Nephron progenitor cell (in vitro differentiated cells): ENCODE data around the gene CAMTA1.

Experiments
- DNase-seq: peaks from one replicate; pipeline ENCODE4 v3.0.0; 2021
- H3K27ac Mint-ChIP-seq: 2 replicates; pipeline ENCODE4 v1.8.0; 2021; ENCODE audit warnings: mild to moderate bottlenecking, moderate library complexity, mixed read lengths
- H3K27me3 Mint-ChIP-seq: 2 replicates; pipeline ENCODE4 v1.8.0; 2021; ENCODE audit warnings: mild to moderate bottlenecking, low read depth, mixed read lengths; ENCODE audit not compliant: poor library complexity
- H3K36me3 Mint-ChIP-seq: 2 replicates; pipeline ENCODE4 v1.8.0; 2021; ENCODE audit warnings: low read depth, mixed read lengths
- H3K4me1 Mint-ChIP-seq: 2 replicates; pipeline ENCODE4 v1.8.0; 2021; ENCODE audit warnings: mixed read lengths
- H3K4me3 Mint-ChIP-seq: 2 replicates; pipeline ENCODE4 v1.8.0; 2021; ENCODE audit warnings: mild to moderate bottlenecking, moderate library complexity, mixed read lengths
- H3K9me3 Mint-ChIP-seq: 2 replicates; pipeline ENCODE4 v1.8.0; 2021; ENCODE audit warnings: mild to moderate bottlenecking, moderate library complexity, mixed read lengths
- TF ChIP-seq, protein P1 (sequence below): fragments of 200-600 bp; sonication (generic); IDR thresholded peaks from 2 replicates; pipeline ENCODE4 v1.5.0; 2021; ENCODE audit warnings: antibody characterized with exemption

CAMTA1 gene

GRCh38 chr1:7174980-7175906 is 390.0 kb downstream of the CAMTA1 start:
- TF ChIP-seq, protein P1, sequence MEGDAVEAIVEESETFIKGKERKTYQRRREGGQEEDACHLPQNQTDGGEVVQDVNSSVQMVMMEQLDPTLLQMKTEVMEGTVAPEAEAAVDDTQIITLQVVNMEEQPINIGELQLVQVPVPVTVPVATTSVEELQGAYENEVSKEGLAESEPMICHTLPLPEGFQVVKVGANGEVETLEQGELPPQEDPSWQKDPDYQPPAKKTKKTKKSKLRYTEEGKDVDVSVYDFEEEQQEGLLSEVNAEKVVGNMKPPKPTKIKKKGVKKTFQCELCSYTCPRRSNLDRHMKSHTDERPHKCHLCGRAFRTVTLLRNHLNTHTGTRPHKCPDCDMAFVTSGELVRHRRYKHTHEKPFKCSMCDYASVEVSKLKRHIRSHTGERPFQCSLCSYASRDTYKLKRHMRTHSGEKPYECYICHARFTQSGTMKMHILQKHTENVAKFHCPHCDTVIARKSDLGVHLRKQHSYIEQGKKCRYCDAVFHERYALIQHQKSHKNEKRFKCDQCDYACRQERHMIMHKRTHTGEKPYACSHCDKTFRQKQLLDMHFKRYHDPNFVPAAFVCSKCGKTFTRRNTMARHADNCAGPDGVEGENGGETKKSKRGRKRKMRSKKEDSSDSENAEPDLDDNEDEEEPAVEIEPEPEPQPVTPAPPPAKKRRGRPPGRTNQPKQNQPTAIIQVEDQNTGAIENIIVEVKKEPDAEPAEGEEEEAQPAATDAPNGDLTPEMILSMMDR: no peak
- H3K27ac Mint-ChIP-seq: no peak overlapping the region
- no peak for DNase-seq

DNA sequence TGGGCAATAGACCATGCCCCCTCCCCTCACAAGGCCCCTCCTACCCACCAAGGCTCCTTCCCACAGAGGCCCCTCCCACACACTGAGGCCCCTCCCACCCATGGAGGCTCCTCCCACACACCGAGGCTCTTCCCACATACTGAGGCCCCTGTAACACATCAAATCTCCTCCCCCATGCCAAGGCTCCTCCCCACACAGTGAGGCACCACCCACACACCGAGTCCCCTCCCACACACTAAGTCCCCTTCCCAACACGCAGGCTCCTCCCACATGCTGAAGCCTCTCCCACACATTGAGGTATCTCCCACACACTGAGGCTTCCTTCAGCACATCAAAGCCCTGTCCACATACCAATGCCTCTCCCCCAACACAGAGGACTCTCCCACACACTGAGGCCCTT is 391.8 kb downstream of the CAMTA1 start:
- Mint-ChIP-seq H3K4me1 (peaks cover 28% of the 10 kb centered on the region), H3K27ac (no peak overlapping the region), H3K4me3 (no peak overlapping the region), H3K36me3 (peaks cover 18% of the 10 kb centered on the region), H3K27me3 (peaks cover 9% of the 10 kb centered on the region), H3K9me3 (peaks cover 42% of the 10 kb centered on the region)
- TF ChIP-seq, protein P1: no peak
- no peak for DNase-seq

More at GRCh38 chr1:7174980-7175906, 390.0 kb downstream of the CAMTA1 start:
- Mint-ChIP-seq H3K4me3 (no peak overlapping the region), H3K4me1 (peaks cover 39% of the 10 kb centered on the region), H3K9me3 (peaks cover 36% of the 10 kb centered on the region), H3K27me3 (peaks cover 14% of the 10 kb centered on the region), H3K36me3 (peaks cover 18% of the 10 kb centered on the region)

DNA sequence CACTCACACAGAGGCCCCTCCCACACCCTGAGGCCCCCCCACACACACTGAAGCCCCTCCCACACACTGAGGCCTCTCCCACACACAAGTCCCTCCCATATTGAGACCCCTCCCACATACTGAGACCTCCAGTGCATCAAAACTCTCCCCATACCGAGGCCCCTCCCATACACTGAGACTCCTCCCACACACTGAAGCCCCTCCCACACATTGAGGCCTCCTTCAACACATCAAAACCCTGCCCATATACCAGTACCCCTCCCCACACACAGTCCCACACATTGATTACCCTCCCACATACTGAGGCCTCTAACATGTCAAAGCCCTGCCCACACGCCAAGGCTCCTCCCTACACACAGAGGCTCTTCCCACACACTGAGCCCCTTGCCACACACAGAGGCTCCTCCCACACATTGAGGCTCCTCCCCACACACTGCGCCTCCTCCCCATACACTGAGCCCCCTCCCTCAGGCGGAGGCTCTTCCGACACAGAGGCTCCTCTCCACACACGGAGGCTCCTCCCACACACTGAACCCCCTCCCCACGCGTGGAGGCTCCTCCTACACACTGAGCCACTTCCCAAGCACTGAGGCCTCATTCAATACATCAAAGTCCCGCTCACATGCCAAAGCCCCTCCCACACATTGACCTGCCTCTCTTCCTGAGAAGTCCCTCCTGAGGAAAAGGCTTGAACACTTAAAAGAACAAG is 392.3 kb downstream of the CAMTA1 start:
- Mint-ChIP-seq H3K27me3 (peaks cover 9% of the 10 kb centered on the region), H3K9me3 (peaks cover 42% of the 10 kb centered on the region), H3K4me1 (peaks cover 22% of the 10 kb centered on the region), H3K36me3 (peaks cover 18% of the 10 kb centered on the region), H3K27ac (peak overlapping the region; percentile 90), H3K4me3 (no peak overlapping the region)
- DNase-seq: peak; percentile 36
- TF ChIP-seq, protein P1: no peak

DNA sequence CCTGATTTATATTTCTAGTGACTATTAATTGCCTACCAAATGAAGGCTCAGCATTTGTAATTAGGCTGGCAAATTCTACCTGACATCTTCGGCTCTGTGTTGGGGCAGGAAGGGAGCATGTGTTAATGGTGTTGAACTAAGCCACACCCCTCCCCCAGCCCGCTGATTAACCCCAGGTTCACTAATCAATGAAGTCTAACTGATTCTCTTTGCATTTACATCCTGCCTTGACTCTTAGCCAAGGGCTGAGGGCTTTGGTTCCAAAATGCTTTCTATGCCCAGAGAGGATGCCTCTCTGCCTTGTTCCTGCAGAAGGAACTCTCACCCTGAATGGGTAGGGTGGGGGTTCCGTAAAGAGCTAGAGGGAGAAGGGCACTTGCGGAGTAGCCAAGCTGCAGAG is 393.1 kb downstream of the CAMTA1 start:
- Mint-ChIP-seq H3K9me3 (peaks cover 42% of the 10 kb centered on the region), H3K4me3 (no peak overlapping the region), H3K27ac (no peak overlapping the region), H3K4me1 (peaks cover 15% of the 10 kb centered on the region), H3K36me3 (peaks cover 18% of the 10 kb centered on the region), H3K27me3 (peaks cover 13% of the 10 kb centered on the region)
- TF ChIP-seq, protein P1: no peak
- DNase-seq: no peak

DNA sequence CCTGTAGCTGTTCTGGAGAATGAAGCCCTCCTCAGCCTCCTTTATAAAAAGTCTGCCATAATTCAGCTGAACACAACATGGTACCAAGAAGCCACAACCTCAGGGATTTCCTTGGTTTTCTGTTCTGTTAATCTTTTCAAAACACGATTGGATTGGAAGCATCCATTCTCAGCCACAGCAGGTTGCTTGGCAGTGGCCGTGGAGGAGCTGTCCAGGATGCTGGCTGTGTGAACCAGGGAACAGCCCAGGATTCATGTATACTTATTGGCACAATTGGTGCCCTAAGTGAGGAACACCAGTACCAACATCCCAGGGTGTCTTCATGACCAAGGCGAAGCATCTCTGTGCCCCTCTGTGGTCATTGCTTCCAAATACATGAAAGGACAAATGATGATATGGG is 393.5 kb downstream of the CAMTA1 start:
- no peak for DNase-seq
- H3K36me3 Mint-ChIP-seq: peaks cover 18% of the 10 kb centered on the region
- no peak overlapping the region for H3K27ac Mint-ChIP-seq
- no peak overlapping the region for H3K4me3 Mint-ChIP-seq
- peaks cover 11% of the 10 kb centered on the region for H3K27me3 Mint-ChIP-seq
- H3K4me1 Mint-ChIP-seq: peaks cover 14% of the 10 kb centered on the region
- peaks cover 42% of the 10 kb centered on the region for H3K9me3 Mint-ChIP-seq
- TF ChIP-seq, protein P1: no peak
